Retina (tissue), 1 donor: ENCODE results near the gene EMILIN3.
A peak's percentile ranks its signal among the peaks of the same experiment; 100 is the strongest.

Experiments used
- DNase-seq: peaks from one replicate; pipeline ENCODE4 v3.0.0-alpha.2; 2016

The EMILIN3 gene, protein sequence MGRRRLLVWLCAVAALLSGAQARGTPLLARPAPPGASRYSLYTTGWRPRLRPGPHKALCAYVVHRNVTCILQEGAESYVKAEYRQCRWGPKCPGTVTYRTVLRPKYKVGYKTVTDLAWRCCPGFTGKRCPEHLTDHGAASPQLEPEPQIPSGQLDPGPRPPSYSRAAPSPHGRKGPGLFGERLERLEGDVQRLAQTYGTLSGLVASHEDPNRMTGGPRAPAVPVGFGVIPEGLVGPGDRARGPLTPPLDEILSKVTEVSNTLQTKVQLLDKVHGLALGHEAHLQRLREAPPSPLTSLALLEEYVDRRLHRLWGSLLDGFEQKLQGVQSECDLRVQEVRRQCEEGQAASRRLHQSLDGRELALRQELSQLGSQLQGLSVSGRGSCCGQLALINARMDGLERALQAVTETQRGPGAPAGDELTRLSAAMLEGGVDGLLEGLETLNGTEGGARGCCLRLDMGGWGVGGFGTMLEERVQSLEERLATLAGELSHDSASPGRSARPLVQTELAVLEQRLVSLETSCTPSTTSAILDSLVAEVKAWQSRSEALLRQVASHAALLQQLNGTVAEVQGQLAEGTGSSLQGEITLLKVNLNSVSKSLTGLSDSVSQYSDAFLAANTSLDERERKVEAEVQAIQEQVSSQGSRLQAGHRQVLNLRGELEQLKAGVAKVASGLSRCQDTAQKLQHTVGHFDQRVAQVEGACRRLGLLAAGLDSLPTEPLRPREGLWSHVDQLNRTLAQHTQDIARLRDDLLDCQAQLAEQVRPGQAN

DNA sequence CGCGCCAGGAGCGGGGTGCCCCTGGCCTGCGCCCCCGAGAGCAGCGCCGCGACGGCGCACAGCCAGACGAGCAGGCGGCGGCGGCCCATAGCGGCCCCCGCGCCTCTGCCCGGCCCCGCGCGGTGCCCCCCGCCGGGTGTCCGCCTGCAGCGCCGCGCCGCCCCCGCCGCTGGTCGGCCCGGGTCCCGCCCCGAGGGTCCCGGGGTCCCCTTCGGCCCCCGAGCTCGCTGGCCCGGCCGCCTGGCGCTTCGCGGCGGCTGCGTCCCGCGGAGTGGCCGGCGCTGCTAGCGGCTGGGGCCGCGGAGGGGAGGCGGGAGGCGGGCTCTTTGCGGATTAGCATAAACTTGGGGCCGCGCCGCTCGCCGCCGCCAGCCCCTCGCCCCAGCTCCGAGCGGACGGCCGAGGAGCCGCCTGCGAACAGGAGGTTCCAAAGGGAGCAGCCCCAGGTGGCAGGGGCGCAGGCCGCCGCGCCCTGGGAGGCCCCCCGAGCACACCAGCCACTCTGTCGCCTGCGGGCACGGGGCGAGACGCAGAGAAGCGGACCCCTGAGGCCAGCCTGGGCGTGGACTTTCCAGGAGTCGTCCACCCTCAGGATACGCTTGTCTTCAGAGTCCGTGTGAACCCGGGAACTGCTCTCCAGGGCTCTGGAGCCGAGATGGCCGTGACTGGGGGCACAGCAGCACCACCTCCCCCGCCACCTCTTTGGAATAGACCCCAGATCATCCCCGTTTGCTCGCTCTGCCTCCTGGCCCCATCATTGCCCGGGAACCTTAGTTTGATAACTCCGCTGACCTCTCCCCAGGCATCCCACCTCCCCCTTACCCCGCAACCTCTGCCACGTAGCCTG, at the start of gene EMILIN3:
TSS of gene EMILIN3 (minus strand) at position 273 of the 847 bp plus-strand sequence. CDS start at position 89, 184 bp downstream.
- DNase-seq = peak; percentile 75

- DNase-seq = no peak
Observed at GRCh38 chr20:41415191-41415590, 48.6 kb upstream of the EMILIN3 start.

- DNase-seq = no peak
Observed at GRCh38 chr20:41413169-41413568, 46.6 kb upstream of the EMILIN3 start.

GRCh38 chr20:41412324-41413120, 45.9 kb upstream of the EMILIN3 start:
- DNase-seq = no peak

- no peak for DNase-seq
Observed at GRCh38 chr20:41411391-41411847, 44.8 kb upstream of the EMILIN3 start.

- DNase-seq = peak; percentile 34
Observed at GRCh38 chr20:41408986-41409385, 42.4 kb upstream of the EMILIN3 start.

DNA sequence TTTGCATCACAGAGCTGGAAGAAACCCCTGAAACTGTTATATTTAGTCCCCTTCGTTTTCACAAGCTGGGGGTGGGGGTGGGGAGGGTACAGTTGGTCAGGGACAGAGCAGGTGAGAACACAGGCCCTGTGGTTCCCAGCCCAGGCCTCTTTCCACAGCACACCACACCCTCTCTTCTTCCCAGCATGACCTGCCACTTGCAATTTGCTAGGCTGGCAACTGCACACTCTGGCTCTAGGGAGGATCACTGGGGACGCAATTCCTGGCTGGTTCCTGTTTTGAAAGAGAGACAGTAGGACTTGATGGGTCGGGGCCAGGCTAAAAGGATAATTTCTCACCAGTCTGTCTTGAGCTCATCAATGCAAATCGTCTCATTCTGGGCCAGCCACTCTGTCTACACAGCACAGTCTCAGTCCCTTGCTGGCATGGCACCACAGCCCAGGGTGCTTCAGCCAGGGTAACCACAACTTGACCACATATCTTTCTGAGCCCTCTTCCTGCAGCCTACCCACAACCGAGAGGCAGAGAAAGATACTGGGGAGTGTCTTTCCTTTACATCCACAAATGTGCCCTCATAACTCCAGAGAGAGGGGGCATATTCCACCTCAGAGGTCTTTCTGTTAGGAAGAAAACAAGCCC, 41.7 kb upstream of the EMILIN3 start:
- peak; percentile 30 for DNase-seq

DNA sequence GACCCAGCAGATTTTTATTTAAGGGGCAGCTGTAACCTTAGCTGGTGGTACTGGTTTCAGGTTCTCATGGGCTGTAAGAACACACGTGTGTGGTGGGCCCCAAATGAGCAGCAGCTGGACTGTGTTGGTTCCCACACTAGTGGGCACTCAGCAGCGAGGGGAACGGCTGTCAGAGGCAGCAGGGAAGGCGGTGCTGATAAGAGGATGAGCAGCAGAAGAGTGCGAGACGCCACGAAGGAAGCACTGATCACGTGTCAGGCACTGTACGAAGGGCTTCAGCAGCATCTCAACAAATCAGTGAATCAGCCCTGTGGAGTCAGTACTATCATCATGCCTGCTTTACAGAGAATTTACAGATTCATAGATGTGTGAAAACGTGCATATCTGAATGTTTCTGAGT, 41.0 kb upstream of the EMILIN3 start:
- no peak for DNase-seq

- no peak for DNase-seq
Observed at GRCh38 chr20:41406896-41407444, 40.4 kb upstream of the EMILIN3 start.

DNA sequence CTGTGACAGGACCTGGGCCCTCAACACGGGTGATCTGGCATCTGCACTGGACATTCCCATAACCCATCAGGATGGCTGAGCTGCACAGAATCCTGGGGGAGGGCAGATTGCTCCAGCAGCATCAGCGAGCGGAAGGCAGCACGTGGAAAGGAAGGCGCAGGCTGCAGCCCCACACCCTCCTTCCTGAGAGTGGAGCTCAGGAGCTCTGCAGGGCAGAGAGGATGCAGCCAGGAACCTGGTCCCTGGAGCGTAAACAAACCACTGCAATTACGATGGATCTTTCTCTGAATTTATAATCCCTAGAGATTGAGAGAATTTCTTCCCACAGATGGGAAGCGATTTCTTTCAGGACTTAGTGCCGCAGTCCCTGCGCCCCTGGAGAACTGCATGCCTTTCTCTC, 39.7 kb upstream of the EMILIN3 start:
- DNase-seq = peak; percentile 47

- no peak for DNase-seq
Observed at GRCh38 chr20:41405436-41405835, 38.8 kb upstream of the EMILIN3 start.

DNA sequence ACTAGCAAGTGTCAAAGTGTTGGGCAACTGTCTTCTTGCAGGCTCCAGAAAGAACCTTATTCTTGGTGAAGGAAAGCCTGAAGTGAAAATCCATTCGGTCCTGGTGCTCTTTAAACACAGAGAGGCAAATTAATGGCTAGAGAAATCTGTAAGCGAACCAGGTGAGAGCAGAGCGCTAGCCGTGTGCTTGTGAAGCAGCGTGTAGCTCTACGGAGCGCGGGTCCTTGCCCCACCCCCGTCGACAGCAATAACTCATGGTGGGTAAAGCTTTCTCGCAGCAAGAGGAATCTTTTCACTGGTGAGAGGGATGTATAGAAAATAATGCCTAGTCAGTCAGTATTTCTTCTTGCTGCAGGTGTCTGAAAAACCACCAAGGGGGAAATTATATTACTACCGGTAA, 37.0 kb upstream of the EMILIN3 start:
- DNase-seq = no peak

- DNase-seq = no peak
Observed at GRCh38 chr20:41398408-41398807, 31.8 kb upstream of the EMILIN3 start.

DNA sequence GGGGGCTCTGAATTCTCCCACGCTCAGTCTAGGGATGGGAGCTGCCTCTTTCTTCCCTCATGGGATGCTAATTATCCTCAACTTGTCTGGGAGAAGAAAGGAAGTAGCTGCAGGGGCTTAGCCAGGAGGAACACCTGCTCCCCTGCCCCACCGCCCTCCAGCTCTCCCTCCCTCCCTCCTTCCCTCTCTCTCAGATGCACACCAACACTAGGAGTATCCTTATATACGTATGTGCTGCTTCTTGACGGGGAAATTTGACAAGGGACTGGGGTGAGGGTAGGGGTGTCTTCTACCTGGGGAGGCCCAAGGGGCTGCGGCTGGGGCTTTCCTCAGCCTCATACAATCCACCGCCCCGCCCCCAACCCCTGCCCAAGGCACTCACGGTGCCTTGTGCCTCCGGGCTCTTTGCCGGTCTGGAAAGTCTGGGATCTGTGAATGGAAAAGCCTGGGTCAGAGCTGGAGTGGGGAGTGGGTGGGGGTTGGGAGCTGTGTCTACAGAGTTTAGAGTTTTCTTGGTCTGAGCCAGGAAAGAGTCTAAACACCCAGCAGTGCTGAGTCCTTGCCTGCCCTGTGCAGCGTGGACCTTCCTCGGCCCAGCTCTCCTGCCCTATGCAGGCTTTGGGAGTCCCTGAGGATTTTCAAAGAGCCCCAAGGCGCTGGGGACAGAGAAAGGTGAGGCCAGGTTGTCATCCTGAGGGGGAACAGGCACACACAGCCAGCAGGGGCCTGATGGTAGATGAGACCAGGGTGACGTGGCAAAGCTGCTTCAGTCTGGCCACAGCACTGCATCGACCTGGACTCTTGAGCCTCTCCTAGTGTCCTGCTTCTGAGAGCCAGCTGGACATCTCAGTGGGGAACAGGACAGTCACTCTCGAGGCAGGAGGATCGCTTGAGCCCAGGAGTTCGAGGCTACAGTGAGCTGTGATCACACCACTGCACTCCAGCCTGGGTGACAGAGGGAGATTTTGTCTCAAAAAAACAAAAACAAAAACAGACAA, 29.3 kb upstream of the EMILIN3 start:
- peak; percentile 46 for DNase-seq

DNA sequence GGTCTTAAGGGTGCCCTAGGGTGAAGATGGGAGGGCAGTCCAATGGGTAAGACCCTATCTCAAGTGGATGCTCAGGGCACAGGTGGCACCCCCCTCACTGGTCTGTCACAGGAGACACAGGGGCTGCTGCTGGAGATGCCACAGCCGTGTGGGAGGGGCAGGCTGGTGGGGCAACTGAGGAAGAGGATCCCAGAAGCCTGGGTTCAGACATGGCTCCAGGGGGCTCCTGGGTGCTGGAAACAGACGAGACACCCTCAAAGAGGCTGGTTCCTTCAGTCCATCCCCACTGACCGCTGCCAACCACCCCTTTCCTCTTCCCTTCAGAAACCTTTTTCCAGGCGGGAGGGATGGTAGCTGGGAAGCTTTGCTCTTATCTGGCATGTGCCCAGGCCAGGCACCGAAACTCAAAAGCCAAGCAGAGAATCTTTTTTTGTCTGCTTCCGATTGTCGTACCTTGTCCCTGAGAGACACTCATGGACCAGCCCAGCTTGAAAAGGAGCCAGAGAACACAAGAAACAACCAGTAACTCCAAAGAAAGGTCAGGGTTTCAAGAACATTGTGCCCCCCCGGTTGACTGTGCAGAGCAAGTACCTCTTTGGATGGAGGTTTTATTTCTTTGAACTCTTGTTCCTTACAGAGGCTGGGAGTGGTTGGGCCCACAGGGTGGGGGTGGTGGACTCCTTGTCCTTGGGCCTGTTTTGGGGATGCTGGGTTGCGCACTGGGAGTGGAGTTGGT, 28.5 kb upstream of the EMILIN3 start:
- no peak for DNase-seq

DNA sequence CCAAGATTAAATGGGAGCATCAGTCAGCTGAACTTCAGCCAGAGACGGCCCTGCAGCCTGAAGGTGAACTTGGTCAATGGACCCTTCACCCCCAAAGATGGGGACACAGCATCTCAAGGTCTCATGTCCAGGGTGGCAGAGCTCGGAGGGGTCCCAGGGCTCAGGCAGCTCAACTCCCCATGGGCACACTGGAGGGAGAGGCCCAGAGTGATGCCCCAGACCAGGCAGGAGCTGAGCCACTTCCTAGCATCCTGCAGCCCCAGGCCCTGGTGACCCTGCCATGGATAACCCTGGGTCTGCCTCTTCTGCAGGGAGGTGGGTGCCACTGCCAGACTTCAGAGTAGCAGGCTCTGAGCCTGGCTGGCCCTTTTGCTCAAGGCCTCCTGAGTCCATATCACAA, 27.5 kb upstream of the EMILIN3 start:
- no peak for DNase-seq

DNA sequence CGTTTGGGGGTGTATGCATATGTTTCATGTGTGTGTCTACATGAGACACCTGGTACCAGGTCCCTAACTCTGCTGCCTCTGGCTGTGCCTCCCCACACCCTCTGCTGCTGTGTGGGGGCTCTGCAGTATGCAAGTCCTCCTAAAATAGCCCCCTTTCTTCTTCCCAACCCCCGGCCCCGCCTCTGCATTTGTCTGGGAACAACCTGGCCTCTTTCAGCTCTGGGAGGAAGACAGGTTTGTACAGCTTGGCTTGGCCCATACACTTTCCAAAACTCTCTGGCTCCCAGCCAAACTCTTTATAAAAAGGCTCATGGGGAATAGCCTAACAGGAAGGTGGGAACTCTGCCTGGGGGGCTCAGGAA, 27.1 kb upstream of the EMILIN3 start:
- DNase-seq = no peak

- DNase-seq = peak; percentile 22
Observed at GRCh38 chr20:41392871-41393704, 26.5 kb upstream of the EMILIN3 start.
